Erythroblast (primary cell): ENCODE results near the gene TEX35.

ENCODE experiments used
- GATA1 ChIP-seq: IDR thresholded peaks from 2 replicates; pipeline ENCODE4 v1.6.1; 2011; ENCODE audit warnings: low read depth, mild to moderate bottlenecking, control low read depth, low read length, moderate library complexity
- POLR2A ChIP-seq: IDR thresholded peaks from 2 replicates; pipeline ENCODE4 v1.6.1; 2011; ENCODE audit warnings: mild to moderate bottlenecking, low read length

DNA sequence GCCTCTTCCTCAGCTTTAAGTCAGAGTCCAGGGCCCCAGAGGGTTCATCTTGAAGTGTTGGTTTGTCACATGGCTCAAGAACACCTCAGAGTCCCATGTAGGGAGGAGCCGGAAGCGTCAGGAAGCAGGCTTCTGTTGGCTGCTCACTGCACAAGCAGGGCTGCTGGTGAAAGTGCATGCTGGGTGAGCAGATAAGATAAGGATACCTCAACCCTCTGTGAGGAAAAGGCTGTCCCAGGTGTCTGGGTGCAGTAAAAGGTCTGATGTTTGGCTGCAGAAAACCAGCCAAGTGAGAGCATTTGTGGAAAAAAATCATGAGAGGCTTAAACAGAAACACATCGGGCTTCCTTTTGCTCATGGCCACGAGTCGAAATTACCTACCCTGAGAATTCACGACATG, 6.2 kb upstream of the TEX35 start:
- TF ChIP-seq POLR2A (no peak), GATA1 (no peak)
